ENCODE measurements around the gene FAU.

Gene FAU

GRCh38 chr11:65087827-65088226, 34.1 kb downstream of the FAU start:
- no peaks in the 10 kb centered on the region for H3K27me3 ChIP-seq
- no peak for DNase-seq
- H3K4me1 ChIP-seq: no peaks in the 10 kb centered on the region
- TF ChIP-seq CTCF (IDR thresholded peaks at IDR 0.05; ENCODE audit: low read depth, low read length): no peak
- no peaks in the 10 kb centered on the region for H3K36me3 ChIP-seq
- no peaks in the 10 kb centered on the region for H3K9me3 ChIP-seq
- H3K4me3 ChIP-seq (ENCODE audit: low read depth, low read length): no peak overlapping the region

- Histone ChIP-seq H3K4me1 (no peaks in the 10 kb centered on the region), H3K9me3 (no peaks in the 10 kb centered on the region), H3K27me3 (no peaks in the 10 kb centered on the region), H3K36me3 (no peaks in the 10 kb centered on the region), H3K4me3 (ENCODE audit: low read depth, low read length) (no peak overlapping the region)
- no peak for DNase-seq
- no peak for TF ChIP-seq CTCF (IDR thresholded peaks at IDR 0.05; ENCODE audit: low read depth, low read length)
Observed at GRCh38 chr11:65087216-65087615, 34.7 kb downstream of the FAU start.

GRCh38 chr11:65086809-65087208, 35.1 kb downstream of the FAU start:
- no peak for DNase-seq
- Histone ChIP-seq H3K9me3 (no peaks in the 10 kb centered on the region), H3K27me3 (no peaks in the 10 kb centered on the region), H3K4me3 (ENCODE audit: low read depth, low read length) (no peak overlapping the region), H3K4me1 (no peaks in the 10 kb centered on the region), H3K36me3 (no peaks in the 10 kb centered on the region)
- TF ChIP-seq CTCF (IDR thresholded peaks at IDR 0.05; ENCODE audit: low read depth, low read length): no peak

- H3K9me3 ChIP-seq: no peaks in the 10 kb centered on the region
- TF ChIP-seq CTCF (IDR thresholded peaks at IDR 0.05; ENCODE audit: low read depth, low read length): no peak
- H3K27me3 ChIP-seq: no peaks in the 10 kb centered on the region
- no peaks in the 10 kb centered on the region for H3K4me1 ChIP-seq
- no peak overlapping the region for H3K4me3 ChIP-seq (ENCODE audit: low read depth, low read length)
- no peaks in the 10 kb centered on the region for H3K36me3 ChIP-seq
- no peak for DNase-seq
Observed at GRCh38 chr11:65085446-65085845, 36.5 kb downstream of the FAU start.

- Histone ChIP-seq H3K4me1 (no peaks in the 10 kb centered on the region), H3K4me3 (ENCODE audit: low read depth, low read length) (peak overlapping the region; percentile 92), H3K27me3 (no peaks in the 10 kb centered on the region), H3K36me3 (no peaks in the 10 kb centered on the region), H3K9me3 (no peaks in the 10 kb centered on the region)
- DNase-seq: no peak
- TF ChIP-seq CTCF (IDR thresholded peaks at IDR 0.05; ENCODE audit: low read depth, low read length): no peak
Observed at GRCh38 chr11:65084598-65085375, 37.1 kb downstream of the FAU start.

- DNase-seq: peak; percentile 89
- Histone ChIP-seq H3K9me3 (no peaks in the 10 kb centered on the region), H3K4me1 (no peaks in the 10 kb centered on the region), H3K36me3 (no peaks in the 10 kb centered on the region), H3K4me3 (ENCODE audit: low read depth, low read length) (peak within 1 kb of the TSS; percentile 92), H3K27me3 (no peaks in the 10 kb centered on the region)
- TF ChIP-seq CTCF (IDR thresholded peaks at IDR 0.05; ENCODE audit: low read depth, low read length): no peak
Observed at GRCh38 chr11:65083834-65084597, 37.9 kb downstream of the FAU start, which contains the start of the genes CDCA5 and ZFPL1. CDCA5 (minus strand) TSS chr11:65084040; CDS start chr11:65083978, 62 bp downstream. ZFPL1 (plus strand) TSS chr11:65084222; CDS start chr11:65084699, 477 bp downstream.
